AG10803 (cell line): ENCODE results near the gene SLC25A6.
A peak's percentile ranks its signal among the peaks of the same experiment; 100 is the strongest.

Experiments used
- DNase-seq: peaks from one replicate; pipeline ENCODE4 v3.0.0; 2010; ENCODE audit warnings: low read depth
- H3K4me3 ChIP-seq: 2 replicates; pipeline ENCODE4 v1.5.1; 2011; ENCODE audit warnings: mild to moderate bottlenecking, low read length, control low read depth
- CTCF ChIP-seq: conservative IDR thresholded peaks from 2 replicates; pipeline ENCODE4 v1.5.1; 2011; ENCODE audit warnings: mild to moderate bottlenecking, low read length, control low read depth, inconsistent platforms

Gene SLC25A6

GRCh38 chrX:1391707-1392375 lies at the start of gene SLC25A6:
SLC25A6 (minus strand) TSS chrX:1392113; CDS start chrX:1392009, 104 bp downstream.
- no peak; the same call in 1 of the 2 replicates for TF ChIP-seq CTCF
- peak within 1 kb of the TSS; percentile 100 for H3K4me3 ChIP-seq
- DNase-seq = peak; percentile 96

- no peak for TF ChIP-seq CTCF
- DNase-seq = no peak
- H3K4me3 ChIP-seq = no peak overlapping the region
Observed at GRCh38 chrX:1440506-1440905, 48.6 kb upstream of the SLC25A6 start.

- DNase-seq = no peak
- H3K4me3 ChIP-seq = no peak overlapping the region
Observed at GRCh38 chrX:1435241-1435895, 43.5 kb upstream of the SLC25A6 start.

GRCh38 chrX:1434871-1435240 lies 42.9 kb upstream of the SLC25A6 start:
- no peak for DNase-seq
- TF ChIP-seq CTCF = no peak
- H3K4me3 ChIP-seq = no peak overlapping the region

More at GRCh38 chrX:1435241-1435895, 43.5 kb upstream of the SLC25A6 start:
- TF ChIP-seq CTCF = no peak

GRCh38 chrX:1433646-1434357 lies 41.9 kb upstream of the SLC25A6 start:
- H3K4me3 ChIP-seq = no peak overlapping the region
- no peak for TF ChIP-seq CTCF
- no peak for DNase-seq

GRCh38 chrX:1430451-1430850 lies 38.5 kb upstream of the SLC25A6 start:
- no peak overlapping the region for H3K4me3 ChIP-seq
- TF ChIP-seq CTCF = no peak
- no peak for DNase-seq
